ENCODE results near the gene UBALD1. TPM values are rescaled to one million over a fixed set of nuclear protein-coding genes. Genes with fewer than 3 reads are reported as not detected.

Gene UBALD1
- total RNA-seq, 1 experiment from 2014 or later = 12.4 TPM

GRCh38 chr16:4606354-4606753 is 8.3 kb downstream of the UBALD1 start:
- in situ Hi-C loops (cut with HindIII; ENCODE audit: low pct_unique_long_range_greater_than_20kb, low sequenced_read_pairs) = no loop called here

GRCh38 chr16:4604401-4604800 is 10.3 kb downstream of the UBALD1 start:
- in situ Hi-C loops (cut with HindIII; ENCODE audit: low pct_unique_long_range_greater_than_20kb, low sequenced_read_pairs) = no loop called here
- DNase-seq (ENCODE audit: low read depth) = no peak

More at GRCh38 chr16:4606354-4606753, 8.3 kb downstream of the UBALD1 start:
- no peak for DNase-seq (ENCODE audit: low read depth)

- no peak for DNase-seq (ENCODE audit: low read depth)
- in situ Hi-C loops (cut with HindIII; ENCODE audit: low pct_unique_long_range_greater_than_20kb, low sequenced_read_pairs) = no loop called here
These were observed 11.0 kb downstream of the UBALD1 start for GRCh38 chr16:4603624-4604170.

GRCh38 chr16:4602331-4602730 is 12.4 kb downstream of the UBALD1 start:
- in situ Hi-C loops (cut with HindIII; ENCODE audit: low pct_unique_long_range_greater_than_20kb, low sequenced_read_pairs) = no loop called here
- DNase-seq (ENCODE audit: low read depth) = no peak

DNA sequence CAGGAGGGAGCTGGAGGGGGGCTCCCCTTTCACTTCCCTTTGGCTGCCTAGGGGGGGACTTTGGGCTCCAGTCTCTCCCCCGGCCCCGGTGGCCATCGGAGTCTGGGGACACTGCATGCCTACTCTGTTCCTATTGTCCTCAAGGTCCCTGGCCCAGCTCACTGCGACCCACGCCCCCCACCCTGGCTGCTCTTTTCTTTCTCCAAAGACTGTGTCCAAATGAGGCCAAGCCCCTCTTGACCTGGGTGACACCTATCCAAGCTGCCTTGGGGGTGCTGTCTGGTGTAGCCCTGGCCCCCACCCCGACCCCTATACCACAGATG is 12.9 kb downstream of the UBALD1 start:
- DNase-seq (ENCODE audit: low read depth) = no peak
- in situ Hi-C loops (cut with HindIII; ENCODE audit: low pct_unique_long_range_greater_than_20kb, low sequenced_read_pairs) = no loop called here

DNA sequence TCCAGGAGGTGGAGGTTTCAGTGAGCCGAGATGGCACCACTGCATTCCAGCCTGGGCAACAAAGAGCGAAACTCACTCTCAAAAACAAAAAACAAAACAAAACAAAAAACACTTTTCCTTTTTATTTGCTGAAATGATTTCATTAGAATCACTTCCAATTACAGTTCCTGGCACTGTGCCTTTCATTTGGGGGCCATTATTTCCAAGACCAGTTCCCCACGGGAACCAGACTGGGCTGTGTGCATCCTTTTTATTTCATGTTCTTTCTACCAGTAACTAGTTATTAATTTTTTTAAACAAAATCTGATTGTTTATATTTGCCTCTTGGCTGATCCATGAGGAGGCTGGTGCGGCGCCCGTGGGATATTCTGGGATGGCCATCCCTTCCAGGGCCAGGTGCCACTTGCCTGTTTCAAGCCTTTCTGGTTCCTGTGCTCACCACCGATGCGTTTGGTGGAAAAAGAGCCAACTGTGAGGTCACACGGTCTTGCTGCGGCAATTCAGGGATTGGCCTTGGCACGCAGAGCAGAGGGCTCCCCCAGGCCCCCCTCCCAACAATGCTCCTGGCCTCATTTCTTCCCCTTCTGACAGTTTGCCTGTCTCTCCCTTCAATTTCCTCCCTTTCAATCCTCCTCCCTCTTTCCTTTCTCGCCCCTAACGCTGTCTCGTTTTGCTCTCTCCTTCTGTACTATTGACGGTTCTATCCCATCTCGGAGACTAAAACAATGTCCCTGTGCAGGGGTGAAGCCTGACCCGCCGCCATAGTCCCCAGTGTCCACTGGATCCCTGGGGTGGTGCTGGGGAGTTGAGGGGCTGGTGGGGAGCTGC is 13.4 kb downstream of the UBALD1 start:
- DNase-seq (ENCODE audit: low read depth) = no peak
- in situ Hi-C loops (cut with HindIII; ENCODE audit: low pct_unique_long_range_greater_than_20kb, low sequenced_read_pairs) = no loop called here

GRCh38 chr16:4599545-4599944 is 15.1 kb downstream of the UBALD1 start:
- in situ Hi-C loops (cut with HindIII; ENCODE audit: low pct_unique_long_range_greater_than_20kb, low sequenced_read_pairs) = no loop called here
- DNase-seq (ENCODE audit: low read depth) = no peak

- in situ Hi-C loops (cut with HindIII; ENCODE audit: low pct_unique_long_range_greater_than_20kb, low sequenced_read_pairs) = no loop called here
- DNase-seq (ENCODE audit: low read depth) = no peak
These were observed 15.7 kb downstream of the UBALD1 start for GRCh38 chr16:4599037-4599436.

- in situ Hi-C loops (cut with HindIII; ENCODE audit: low pct_unique_long_range_greater_than_20kb, low sequenced_read_pairs) = no loop called here
- DNase-seq (ENCODE audit: low read depth) = peak; percentile 95
These were observed 17.5 kb downstream of the UBALD1 start for GRCh38 chr16:4597174-4597573.

DNA sequence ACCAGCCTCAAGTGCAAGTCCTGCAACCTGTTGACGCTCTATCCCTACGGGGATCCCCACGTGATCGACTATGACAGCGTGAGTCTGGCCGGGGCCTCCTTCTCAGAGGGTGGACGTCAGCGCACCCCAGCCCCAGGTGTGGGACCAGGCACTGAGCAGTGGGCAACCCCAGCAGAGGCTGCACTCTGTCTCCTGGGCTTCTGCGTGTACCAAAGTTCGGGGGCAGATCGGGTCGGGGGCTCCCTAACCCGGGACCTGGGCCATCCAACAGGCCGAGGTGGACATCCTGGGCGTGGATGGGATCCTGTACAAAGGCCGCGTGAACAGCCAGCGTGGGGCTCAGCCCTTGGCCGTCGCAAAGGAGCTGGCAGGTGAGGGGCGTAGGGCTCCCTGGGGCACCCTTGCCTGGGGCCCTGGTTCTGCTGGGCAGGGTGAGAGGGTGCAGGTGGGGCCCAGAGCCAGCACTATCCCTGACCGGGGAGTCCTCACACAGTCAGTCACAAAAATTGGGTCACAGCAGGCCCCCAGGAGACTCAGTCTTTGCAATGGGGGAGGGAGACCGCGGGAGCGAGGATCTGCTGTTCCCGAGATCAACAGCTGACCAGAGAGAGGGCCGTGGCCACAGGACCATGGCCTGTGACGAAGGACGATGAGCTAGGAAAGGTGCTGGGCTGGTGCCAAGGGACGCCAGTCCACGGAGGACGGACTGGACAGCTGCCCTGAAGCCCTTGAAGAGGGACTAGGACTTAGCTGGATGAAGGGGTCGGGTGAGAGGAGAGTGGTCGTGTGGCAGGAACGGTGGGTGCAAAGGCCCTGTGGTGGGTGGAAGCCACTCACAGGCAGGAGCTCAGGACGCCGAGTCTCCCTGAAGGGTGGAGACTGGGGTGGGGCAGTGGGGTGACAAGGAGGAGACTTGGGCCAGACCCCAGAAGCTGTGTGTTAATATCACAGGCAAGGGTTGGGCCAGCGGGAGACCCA is 20.0 kb downstream of the UBALD1 start:
- DNase-seq (ENCODE audit: low read depth) = no peak
- in situ Hi-C loops (cut with HindIII; ENCODE audit: low pct_unique_long_range_greater_than_20kb, low sequenced_read_pairs) = no loop called here

DNA sequence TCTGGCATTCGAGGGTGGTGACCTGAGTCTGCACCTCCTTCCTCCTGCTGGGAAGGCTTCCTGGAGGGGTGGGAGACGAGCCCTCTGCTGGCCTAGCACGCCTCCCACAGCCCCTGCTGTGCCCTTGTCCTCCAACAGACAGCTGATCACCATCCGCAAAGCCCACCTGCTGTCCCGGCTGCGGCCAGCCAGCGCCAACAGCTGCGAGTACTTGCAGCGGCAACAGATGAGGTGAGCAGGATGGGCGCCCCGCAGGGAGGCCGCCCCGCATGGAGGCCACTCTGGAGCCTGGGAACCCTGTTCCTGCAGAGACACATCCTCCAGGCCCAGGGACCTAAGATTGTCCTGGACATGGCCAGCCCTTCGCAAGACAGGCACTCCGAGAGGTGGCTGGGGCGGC is 21.6 kb downstream of the UBALD1 start:
- in situ Hi-C loops (cut with HindIII; ENCODE audit: low pct_unique_long_range_greater_than_20kb, low sequenced_read_pairs) = no loop called here
- no peak for DNase-seq (ENCODE audit: low read depth)

GRCh38 chr16:4591706-4592470 is 22.8 kb downstream of the UBALD1 start:
- DNase-seq (ENCODE audit: low read depth) = no peak
- in situ Hi-C loops (cut with HindIII; ENCODE audit: low pct_unique_long_range_greater_than_20kb, low sequenced_read_pairs) = no loop called here

DNA sequence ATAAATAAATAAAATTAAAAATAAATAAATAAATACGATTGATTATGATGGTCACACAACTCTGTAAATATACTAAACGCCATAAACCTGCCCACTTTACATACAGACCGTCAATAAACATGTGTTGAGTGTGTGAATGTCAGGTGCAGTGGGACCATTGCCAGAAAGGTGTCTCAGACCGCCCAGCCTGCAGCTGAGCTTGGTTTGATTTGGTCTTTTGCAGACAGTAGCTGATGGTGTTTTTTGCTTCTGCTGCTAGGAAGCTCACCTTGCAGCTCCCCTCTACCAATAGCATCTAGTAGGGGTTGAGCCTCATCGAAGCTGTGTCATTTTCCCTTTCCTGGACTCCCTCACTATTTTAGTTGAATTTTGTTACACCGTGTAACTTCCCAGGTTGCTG is 23.5 kb downstream of the UBALD1 start:
- in situ Hi-C loops (cut with HindIII; ENCODE audit: low pct_unique_long_range_greater_than_20kb, low sequenced_read_pairs) = no loop called here
- DNase-seq (ENCODE audit: low read depth) = no peak

DNA sequence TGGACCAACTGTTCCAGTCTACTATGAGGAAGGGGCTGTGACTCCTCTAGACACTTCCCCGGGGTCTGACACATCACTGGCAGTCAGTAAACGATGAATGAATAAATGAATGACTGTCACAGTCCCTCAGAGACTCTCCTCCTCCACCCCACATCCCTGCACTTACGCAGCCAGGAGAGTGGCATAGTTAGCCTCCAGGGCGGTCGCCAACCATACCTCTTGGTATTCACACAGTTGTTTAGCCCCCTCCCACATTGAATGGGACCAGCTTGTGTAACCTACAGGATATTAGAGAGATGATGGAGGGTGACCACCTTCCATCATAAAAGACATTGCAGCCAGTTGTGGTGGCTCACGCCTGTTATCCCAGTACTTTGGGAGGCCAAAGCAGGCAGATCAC is 25.7 kb downstream of the UBALD1 start:
- DNase-seq (ENCODE audit: low read depth) = no peak
- in situ Hi-C loops (cut with HindIII; ENCODE audit: low pct_unique_long_range_greater_than_20kb, low sequenced_read_pairs) = no loop called here

GRCh38 chr16:4588386-4588785 is 26.3 kb downstream of the UBALD1 start:
- in situ Hi-C loops (cut with HindIII; ENCODE audit: low pct_unique_long_range_greater_than_20kb, low sequenced_read_pairs) = no loop called here

DNA sequence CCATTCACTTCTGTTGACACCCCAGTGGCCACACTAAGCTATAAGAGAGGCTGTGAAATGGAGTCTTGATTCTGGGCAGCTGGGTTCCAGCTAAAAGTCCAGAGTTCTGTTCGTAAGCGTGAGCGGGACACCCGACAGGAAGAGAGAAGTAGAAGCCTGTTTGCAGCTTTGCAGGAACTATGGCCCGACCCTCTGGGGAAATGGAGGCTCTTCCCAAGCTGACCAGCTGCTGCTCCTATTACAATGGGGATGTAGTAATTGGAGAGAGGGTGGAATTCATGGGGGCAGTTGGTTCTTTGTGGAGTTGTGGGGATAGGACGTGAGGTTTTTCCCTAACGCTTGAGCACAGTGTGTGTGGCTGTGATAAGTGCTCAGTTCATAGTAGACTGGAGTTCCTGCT is 28.4 kb downstream of the UBALD1 start:
- DNase-seq (ENCODE audit: low read depth) = no peak
- in situ Hi-C loops (cut with HindIII; ENCODE audit: low pct_unique_long_range_greater_than_20kb, low sequenced_read_pairs) = no loop called here

More at GRCh38 chr16:4588386-4588785, 26.3 kb downstream of the UBALD1 start:
- no peak for DNase-seq (ENCODE audit: low read depth)

- no peak for DNase-seq (ENCODE audit: low read depth)
- in situ Hi-C loops (cut with HindIII; ENCODE audit: low pct_unique_long_range_greater_than_20kb, low sequenced_read_pairs) = no loop called here
These were observed 30.8 kb downstream of the UBALD1 start for GRCh38 chr16:4583906-4584305.

GRCh38 chr16:4580250-4580649 is 34.4 kb downstream of the UBALD1 start:
- DNase-seq (ENCODE audit: low read depth) = no peak

More at GRCh38 chr16:4580250-4580649, 34.4 kb downstream of the UBALD1 start:
- in situ Hi-C loops (cut with HindIII; ENCODE audit: low pct_unique_long_range_greater_than_20kb, low sequenced_read_pairs) = no loop called here
